Right kidney (tissue), 9 donors: ENCODE data around the gene TXNIP.
"Not testable (repeated sequence)": the region's sequence is repeated elsewhere in the genome, so short reads cannot be mapped to it uniquely, and the experiment has no call there.

ENCODE experiments used
- DNase-seq: peaks from one replicate; pipeline ENCODE4 v3.0.0-alpha.2; 2016
- long read RNA-seq, 8 donors: transcript quantifications; one replicate each; lab custom pipeline, GENCODE V29; 2026

The TXNIP gene, protein sequence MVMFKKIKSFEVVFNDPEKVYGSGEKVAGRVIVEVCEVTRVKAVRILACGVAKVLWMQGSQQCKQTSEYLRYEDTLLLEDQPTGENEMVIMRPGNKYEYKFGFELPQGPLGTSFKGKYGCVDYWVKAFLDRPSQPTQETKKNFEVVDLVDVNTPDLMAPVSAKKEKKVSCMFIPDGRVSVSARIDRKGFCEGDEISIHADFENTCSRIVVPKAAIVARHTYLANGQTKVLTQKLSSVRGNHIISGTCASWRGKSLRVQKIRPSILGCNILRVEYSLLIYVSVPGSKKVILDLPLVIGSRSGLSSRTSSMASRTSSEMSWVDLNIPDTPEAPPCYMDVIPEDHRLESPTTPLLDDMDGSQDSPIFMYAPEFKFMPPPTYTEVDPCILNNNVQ
- long read RNA-seq, donor 1, transcript TXNIP-202 (2 exons, 509 nt): minor isoform, 6 of 215 reads
- long read RNA-seq, donor 1, transcript TXNIP-204 (8 exons, 2,926 nt): major isoform, 119 of 215 reads
- long read RNA-seq, donor 1, partial matches to known transcripts: 87 of 215 reads
- long read RNA-seq, donor 1, other reads (novel, unspliced or antisense): 0 of 215 reads
- long read RNA-seq, donor 2, transcript TXNIP-204 (8 exons, 2,926 nt): major isoform, 69 of 127 reads
- long read RNA-seq, donor 2, partial matches to known transcripts: 58 of 127 reads
- long read RNA-seq, donor 2, other reads (novel, unspliced or antisense): 0 of 127 reads
- long read RNA-seq, donor 3, transcript TXNIP-204 (8 exons, 2,926 nt): major isoform, 26 of 52 reads
- long read RNA-seq, donor 3, partial matches to known transcripts: 24 of 52 reads
- long read RNA-seq, donor 3, other reads (novel, unspliced or antisense): 0 of 52 reads
- long read RNA-seq, donor 4, transcript TXNIP-204 (8 exons, 2,926 nt): major isoform, 55 of 180 reads
- long read RNA-seq, donor 4, partial matches to known transcripts: 106 of 180 reads
- long read RNA-seq, donor 4, other reads (novel, unspliced or antisense): 14 of 180 reads
- long read RNA-seq, donor 5, transcript TXNIP-204 (8 exons, 2,926 nt): major isoform, 65 of 105 reads
- long read RNA-seq, donor 5, partial matches to known transcripts: 37 of 105 reads
- long read RNA-seq, donor 5, other reads (novel, unspliced or antisense): 0 of 105 reads
- long read RNA-seq, donor 6, transcript TXNIP-204 (8 exons, 2,926 nt): major isoform, 84 of 180 reads
- long read RNA-seq, donor 6, partial matches to known transcripts: 91 of 180 reads
- long read RNA-seq, donor 6, other reads (novel, unspliced or antisense): 0 of 180 reads
- long read RNA-seq, donor 7, transcript TXNIP-204 (8 exons, 2,926 nt): major isoform, 78 of 277 reads
- long read RNA-seq, donor 7, partial matches to known transcripts: 181 of 277 reads
- long read RNA-seq, donor 7, other reads (novel, unspliced or antisense): 12 of 277 reads
- long read RNA-seq, donor 8, transcript TXNIP-204 (8 exons, 2,926 nt): major isoform, 79 of 163 reads
- long read RNA-seq, donor 8, partial matches to known transcripts: 73 of 163 reads
- long read RNA-seq, donor 8, other reads (novel, unspliced or antisense): 8 of 163 reads

DNA sequence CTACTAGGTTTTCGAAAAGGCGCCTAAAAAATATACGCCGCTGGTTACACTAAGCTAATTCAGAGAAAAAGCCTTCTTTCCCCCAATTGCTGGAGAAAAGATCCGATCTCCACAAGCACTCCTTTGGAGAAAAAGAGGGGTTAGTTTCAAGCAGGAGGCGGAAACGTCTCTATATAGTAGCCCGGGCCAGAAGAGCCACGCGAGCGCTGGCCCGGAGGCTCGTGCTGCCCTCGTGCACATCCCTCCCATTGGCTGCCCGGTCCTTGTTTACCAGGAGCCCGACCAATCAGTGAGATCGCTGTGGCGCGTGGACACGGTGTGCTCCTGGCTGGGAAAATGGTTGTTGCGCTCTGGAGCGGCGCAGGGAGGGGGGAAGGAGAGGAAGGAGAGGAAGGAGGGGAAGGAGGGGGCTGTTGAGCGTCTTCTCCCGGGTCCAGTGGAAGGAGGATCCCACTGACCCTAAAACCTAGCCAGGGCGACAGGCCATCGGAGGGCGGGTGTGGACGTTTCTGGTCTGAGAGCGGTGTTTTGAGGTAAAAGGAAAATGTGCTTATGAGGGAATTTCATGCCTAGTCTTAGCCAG lies at the start of gene TXNIP:
Gene TXNIP (minus strand): TSS at position 147 of the 583 bp plus-strand sequence. CDS start 313 bp downstream, outside the sequence.
- DNase-seq: peak; percentile 88

DNA sequence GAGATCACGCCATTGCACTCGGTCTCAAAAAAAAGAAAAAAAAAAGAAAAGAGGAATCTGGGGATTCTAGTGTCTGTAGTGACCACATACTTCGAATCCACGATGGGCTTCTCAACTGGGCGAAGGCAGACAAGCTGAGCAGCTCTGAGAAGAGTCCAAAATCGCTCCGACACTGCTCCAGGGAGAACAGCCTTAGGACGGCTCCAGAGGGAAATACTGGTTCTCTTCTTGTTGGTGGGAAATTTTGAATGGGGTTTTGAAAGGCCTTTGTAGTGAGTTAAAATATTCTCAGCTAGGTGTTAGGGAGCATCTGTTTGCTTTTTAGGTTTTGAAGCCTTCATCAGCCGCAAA lies 43.4 kb upstream of the TXNIP start:
- peak; percentile 31 for DNase-seq

DNA sequence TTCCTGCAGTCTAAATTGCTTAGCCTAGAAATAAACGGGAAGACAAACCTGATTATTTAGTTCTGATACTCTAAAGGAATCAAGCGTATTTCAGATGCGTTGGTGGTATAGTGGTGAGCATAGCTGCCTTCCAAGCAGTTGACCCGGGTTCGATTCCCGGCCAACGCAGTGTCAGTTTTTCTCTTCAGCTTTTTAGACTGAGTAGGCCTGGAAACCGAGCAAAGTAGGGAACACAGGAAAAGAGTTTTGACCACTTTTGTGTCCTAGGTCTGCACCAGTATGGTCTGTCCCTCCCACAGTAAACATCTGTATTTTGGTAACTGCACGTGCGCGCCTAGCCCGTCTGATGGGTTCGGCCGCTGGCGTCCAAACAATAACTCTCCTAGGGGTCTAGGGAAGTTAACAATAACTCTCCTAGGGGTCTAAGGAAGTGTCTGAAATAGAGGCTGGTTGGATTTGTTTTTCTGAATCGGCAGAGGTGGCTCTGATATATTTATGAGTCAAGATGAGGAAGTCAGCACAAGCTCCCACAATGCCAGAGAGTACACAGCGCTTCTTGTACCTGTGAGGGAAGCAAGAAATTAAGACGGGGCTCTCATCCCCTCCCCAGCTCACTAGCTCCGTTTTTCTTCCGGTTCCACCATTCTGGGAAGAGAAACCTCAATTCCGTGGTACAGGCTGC lies 40.7 kb upstream of the TXNIP start:
- peak; percentile 89 for DNase-seq

DNA sequence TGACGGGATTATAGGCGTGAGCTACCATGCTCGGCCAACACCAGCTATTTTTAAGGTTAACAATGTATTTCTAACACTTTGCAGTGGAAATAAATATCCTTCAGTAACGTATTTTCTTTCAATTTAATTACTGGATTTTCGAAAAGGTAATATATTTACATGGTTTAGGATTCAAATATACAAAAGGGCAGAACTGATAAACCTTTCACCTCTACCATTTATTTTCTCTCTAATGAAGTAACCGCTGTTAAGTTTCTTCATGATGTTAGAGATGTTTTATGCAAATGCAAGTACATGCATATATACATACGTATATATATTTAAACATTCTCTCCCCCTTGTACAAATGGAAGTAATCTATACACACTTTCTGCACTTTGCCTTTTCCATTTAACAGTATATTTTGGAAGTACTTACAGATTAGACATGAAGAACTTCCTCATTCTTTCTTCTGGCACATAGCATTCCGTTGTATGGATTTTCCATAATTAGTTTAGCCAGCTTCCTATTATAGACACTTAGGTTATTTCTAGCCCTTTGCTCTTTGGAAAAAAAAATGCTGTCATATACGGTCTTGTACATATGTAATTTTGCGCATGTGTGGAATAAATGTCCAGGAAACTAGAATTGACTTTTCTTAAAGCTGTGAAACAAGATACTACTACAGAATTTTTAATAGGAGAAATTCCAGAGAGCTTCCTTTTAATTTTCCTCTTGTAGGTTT lies 40.0 kb upstream of the TXNIP start:
- DNase-seq: no peak

DNA sequence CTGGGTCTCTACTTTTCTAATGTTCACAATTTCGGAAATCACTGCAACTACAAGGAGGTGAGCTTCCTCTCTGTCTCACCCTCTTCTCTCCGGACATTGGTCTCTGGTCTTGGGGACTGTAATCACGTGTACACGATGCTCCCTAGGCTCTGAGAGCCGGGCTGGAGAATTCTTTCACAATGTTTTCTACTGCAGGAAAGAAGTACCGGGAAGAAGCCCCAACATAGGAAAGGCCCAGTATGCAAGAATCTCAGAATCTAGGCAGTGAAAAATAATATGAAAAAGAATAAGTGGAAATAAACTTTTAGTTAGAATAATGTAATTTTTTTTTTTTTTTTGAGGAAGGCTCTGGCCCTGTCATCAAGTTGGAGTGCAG lies 38.7 kb upstream of the TXNIP start:
- DNase-seq: no peak

DNA sequence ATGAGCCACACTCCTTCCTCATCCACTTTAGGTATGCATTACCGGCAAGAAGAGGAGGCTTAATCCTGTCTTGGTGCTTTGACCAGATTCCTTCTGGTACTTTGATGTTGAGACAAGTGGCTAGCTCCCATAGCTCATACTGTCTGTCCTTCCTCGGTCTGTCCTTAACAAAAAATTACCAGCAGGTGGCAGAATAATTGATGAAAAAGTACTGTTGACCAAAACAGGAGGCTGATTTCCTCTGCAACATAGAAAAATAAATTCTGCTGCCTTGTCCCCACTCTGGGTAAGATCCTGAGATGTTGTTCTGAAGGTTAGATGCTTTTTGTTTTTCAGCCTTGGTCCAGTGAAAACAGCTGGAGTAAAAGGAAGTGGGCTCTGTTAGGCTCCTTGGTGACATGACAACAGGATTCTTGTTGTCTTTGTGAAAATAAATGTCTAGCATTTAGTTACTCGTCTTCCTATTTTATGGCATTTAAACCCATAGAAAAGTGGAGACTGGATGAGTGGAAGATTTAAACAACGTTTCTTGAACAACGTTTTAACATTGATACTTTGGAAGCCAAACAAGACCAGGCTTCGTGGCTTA lies 36.3 kb upstream of the TXNIP start:
- peak; percentile 32 for DNase-seq

DNA sequence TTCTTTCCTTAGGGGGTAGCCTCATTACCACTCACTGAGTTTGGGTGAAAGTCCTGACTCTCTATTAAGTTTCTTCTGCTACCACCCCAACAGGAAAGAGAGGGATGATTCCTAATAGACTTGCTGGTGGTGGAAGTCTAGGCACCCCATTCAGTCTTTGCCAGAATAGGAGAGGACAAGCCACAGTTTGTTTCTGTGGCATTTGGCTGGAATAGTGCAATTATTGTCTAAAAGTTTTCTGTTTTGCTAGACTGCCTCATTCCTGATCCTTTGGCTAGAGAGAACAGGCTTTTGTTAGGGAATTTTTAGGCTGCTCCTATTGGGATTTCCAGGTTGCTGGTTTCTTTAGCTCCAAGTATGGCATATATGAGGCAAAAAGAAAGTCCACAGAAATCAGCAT lies 35.1 kb upstream of the TXNIP start:
- no peak for DNase-seq

DNA sequence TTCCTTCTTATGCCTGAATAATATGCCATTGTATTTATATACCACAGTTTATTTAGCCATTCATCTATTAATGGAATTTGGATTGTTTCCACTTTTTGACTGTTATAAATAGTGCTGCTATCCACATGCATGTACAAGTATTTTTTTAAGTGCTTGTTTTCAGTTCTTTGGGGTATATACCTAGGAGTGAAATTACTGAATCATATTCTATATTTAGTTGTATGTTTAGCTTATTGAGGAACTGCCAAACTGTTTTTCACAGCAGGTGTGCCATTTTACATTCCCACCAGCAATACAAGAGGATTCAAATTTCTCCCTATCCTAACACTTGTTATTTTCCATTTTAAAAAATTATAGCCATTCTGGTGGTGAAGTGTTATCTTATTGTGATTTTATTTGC lies 32.7 kb upstream of the TXNIP start:
- DNase-seq: no peak

DNA sequence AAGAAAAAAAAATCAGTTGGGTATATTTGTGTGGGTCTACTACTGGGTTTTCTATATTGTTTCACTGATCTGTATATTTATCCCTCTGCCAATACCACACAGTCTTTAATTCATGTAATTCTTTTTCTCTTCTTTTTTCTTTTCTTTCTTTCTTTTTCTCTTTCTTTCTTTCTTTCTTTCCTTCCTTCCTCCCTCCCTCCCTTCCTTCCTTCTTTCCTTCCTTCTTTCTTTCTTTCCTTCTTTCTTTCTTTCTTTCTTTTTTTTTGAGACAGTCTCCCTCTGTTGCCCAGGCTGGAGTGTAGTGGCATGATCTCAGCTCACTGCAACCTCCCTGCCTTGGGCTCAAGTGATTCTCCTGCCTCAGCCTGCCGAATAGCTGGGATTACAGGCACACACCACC lies 30.3 kb upstream of the TXNIP start:
- not testable (repeated sequence) for DNase-seq

DNA sequence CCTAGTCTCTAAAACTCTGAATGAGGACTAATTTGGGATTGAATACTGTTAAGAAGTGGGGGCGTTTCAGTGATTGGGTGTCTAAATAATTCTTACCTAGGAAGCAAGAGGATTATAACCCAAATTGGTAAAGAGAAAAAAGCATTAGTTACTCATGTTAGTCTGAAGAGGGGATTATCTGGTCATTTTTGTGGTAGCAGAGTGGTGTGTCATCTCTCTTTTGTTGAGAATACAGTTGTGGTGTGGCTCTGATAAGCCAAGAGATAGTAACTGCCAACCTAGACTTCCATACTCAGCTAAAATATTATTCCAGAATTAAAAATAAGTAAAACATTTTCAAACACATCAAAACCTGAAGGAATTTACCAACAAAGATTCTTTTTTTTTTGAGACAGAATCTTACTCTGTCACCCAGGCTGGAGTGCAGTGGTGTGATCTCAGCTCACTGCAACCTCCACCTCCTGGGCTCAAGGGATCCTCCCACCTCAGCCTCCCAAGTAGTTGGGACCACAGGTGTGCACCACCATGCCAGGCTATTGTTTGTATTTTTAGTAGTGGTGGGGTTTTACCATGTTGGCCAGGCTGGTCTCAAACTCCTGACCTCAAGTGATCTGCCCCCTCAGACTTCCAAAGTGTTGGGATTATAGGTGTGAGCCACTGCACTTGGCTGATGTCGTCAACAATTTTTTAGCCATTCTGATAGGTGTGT lies 29.6 kb upstream of the TXNIP start:
- DNase-seq: not testable (repeated sequence)

DNA sequence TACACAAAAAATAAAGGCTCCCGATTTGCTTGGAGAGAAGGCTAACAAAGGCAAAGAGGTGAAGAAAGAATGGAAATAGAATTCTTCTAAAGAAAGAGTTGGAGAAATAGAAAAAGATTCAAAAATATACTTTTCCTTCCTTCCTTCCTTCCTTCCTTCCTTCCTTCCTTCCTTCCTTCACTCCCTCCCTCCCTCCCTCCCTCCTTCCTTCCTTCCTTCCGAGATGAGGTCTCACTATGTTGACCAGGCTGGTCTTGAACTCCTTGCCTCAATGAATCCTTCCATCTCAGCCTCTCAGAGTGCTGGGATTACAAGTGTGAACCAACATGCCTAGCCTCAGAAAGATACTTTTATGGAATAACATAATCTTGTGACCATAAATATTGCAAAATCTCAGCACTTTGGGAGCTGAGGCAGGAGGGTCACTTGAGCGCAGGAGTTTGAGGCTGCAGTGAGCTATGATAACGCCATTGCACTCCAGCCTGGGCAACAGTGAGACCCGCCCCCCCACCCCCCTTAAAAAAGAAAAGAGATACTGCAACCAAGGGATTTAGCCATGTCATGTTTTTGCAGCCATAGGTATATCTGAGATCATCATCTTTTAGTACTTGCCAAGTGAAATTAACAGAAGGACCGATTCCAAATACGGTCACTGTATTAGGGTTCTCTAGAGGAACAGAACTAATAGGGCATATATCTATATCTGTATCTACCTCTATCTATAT lies 26.2 kb upstream of the TXNIP start:
- DNase-seq: no peak

DNA sequence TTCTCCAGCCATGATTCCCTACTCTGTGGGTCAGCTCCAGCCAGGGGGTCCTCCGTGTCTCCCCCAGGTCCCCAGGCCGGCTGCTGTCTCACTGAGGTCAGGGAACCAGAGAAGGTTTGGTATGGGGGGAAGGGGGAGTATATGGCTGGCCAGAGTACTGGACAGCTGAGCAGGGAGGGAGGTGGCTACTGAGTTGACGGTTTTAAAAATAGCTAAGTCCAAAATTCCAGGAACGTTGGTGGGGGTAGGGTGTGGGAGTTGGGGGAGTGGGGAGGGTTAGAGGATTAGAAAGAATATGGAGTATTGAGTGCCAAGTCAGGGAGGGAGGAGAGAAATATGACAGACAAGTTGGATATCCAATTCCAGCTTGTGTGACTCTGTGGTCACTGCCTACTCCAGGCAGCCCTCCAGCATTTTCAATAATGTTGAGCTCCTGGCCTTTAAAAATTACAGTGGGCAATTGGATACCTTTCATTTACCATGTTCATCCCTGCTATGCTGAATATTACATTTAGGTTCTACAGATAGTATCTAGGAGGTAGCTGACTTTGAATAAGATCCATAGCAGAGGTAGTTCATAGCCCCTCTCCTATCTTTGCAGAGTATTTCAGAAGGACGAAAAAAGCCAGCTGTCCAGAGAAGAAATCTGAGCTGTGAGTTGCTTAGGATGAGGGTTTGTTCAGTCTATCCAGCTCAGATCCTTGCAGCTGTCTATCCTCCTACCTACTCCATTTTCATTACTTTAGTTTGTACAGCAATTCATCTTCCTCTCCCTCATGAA lies 25.4 kb upstream of the TXNIP start, which contains the start of gene HJV:
Gene HJV (minus strand): TSS at position 114 of the 781 bp plus-strand sequence. CDS start 1,504 bp downstream, outside the sequence.
- DNase-seq: no peak

DNA sequence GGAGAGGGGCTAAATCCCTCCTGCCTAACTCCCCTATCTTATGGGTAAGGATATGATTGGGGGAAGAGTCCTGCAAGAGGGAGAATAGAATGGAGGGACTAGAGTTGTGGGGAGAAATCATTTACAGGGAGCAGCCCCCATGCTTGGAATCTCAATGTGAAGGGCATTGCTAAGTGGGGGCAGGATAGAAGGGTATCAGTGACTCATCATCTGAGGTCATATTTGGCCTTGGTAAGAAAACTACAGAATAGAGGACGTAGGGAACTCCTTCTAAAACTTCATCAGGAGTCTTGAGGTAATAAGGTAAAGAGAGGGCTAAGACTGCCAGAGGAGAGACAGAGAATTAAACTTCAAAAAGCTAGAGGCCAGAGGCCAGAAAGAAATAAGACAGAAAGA lies 24.7 kb upstream of the TXNIP start:
- no peak for DNase-seq

DNA sequence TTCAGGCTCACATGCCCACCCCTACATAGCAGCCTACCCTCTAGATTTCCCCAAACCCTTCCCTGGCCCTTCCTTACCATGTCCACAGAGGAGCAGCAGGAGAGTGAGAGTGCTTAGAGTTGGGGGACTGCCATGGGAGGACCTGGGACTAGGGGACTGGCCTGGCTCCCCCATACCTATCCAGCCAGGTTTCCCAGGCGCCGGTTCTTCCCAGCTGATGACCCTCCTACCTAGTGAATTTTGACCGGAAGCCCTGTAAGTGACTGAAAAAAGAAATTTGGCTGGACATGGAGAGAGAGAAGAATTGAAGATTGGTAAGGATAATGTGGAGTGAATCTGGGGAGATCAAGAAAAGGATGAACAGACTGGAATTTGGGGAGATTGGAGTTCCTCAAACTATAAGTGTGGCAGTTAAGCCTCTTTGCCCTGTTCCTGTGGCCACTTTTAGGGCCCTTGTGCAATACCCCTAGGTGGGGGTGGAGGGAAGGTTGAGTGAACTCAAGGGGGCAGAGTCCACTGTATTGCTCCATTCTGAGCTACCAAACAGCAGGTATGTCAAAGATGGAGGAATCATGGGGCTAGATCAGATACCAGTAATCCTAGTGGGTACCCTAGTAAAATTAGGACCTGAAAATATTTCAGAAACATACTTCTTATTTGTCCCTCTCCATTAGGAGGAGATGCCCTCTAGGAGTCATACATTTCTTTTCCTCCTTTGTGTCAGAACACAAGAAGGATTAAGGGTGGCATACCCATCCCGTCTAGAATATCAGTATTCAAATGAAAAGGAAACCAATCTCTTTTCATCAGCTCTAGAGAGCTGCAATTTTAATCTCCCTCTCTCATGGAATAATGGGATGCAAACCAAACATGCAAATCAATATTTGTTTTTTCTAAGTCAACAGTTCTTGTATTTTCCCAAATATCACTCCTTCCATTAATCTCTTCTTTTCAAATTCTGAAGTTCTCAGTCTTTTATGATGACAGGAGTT lies 24.0 kb upstream of the TXNIP start:
- no peak for DNase-seq

DNA sequence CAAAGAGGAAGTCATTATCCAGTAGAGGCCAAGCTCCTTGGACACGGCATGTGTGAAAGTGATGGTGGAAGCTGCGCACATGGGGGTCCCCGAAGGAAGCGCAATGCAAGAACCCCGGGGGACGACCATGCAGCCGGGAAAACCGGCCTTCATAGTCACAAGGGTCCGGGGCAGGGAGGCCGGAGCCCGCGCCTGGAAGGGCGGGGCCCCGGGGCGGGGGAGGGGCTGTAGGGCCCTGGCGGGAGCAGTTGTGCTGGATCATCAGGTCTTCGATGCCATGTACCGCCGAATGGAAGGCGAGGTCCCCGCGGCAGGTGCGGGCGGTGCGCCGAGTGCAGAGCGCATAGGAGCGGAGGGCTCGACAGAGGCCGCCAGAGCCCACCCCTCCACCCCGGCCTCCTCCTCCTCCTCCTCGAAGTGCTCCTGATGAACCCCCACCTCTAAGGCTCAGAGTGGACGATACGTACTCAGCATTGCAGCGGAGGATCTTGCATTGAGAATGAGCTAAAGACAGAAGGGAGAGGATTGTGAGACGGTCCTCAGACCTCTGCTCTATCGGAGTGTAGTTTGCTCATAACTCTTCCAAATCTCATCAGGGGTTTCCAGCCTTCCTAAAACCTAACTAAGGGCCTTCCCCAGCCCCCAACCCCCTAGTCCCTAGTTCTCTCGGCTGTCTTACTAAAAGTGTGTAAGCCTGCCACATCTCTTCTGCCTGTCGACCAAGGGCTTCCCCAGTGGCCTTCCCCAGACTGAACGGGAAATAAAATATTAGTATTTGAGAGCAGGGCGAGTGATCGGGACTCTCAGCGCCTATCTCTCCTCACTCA lies 23.1 kb upstream of the TXNIP start:
- DNase-seq: no peak
